Endodermal cell (in vitro differentiated cells): ENCODE data around the gene MFAP4. TPM values are rescaled to one million over a fixed set of nuclear protein-coding genes. Genes with fewer than 3 reads are reported as not detected.

Experiments
- DNase-seq: peaks from one replicate; pipeline ENCODE4 v3.0.0-alpha.2; 2017
- H3K27ac ChIP-seq: 2 replicates; pipeline ENCODE4 v1.5.1; 2013; ENCODE audit warnings: mild to moderate bottlenecking, low read depth, low read length, moderate library complexity
- H3K27me3 ChIP-seq: 2 replicates; pipeline ENCODE4 v1.6.1; 2013; ENCODE audit warnings: mild to moderate bottlenecking, low read length, moderate library complexity; ENCODE audit not compliant: insufficient read depth, control insufficient read depth, poor library complexity, severe bottlenecking
- H3K36me3 ChIP-seq: 2 replicates; pipeline ENCODE4 v1.7.0; 2013; ENCODE audit warnings: mild to moderate bottlenecking, low read length, moderate library complexity; ENCODE audit not compliant: control insufficient read depth, insufficient read depth
- H3K4me1 ChIP-seq: one replicate; pipeline ENCODE4 v1.7.0; 2013; ENCODE audit warnings: low read length; ENCODE audit not compliant: control insufficient read depth, insufficient read depth
- H3K4me3 ChIP-seq: 2 replicates; pipeline ENCODE4 v1.5.1; 2013; ENCODE audit warnings: mild to moderate bottlenecking, low read length, moderate library complexity
- H3K9ac ChIP-seq: 2 replicates; pipeline ENCODE4 v1.6.1; 2013; ENCODE audit warnings: mild to moderate bottlenecking, low read length, moderate library complexity; ENCODE audit not compliant: poor library complexity, severe bottlenecking; ENCODE audit errors: extremely low read depth
- H3K9me3 ChIP-seq: 2 replicates; pipeline ENCODE4 v1.6.1; 2013; ENCODE audit warnings: mild to moderate bottlenecking, low read length, moderate library complexity; ENCODE audit not compliant: control insufficient read depth
- H3K27ac Mint-ChIP-seq: 2 replicates; pipeline ENCODE4 v1.8.0; 2020; ENCODE audit warnings: mixed read lengths
- H3K27me3 Mint-ChIP-seq: 2 replicates; pipeline ENCODE4 v1.8.0; 2021; ENCODE audit warnings: mild to moderate bottlenecking, mixed read lengths; ENCODE audit not compliant: insufficient read depth
- H3K36me3 Mint-ChIP-seq: 2 replicates; pipeline ENCODE4 v1.8.0; 2020; ENCODE audit warnings: low read depth, mixed read lengths
- H3K4me1 Mint-ChIP-seq: 2 replicates; pipeline ENCODE4 v1.8.0; 2020; ENCODE audit warnings: mixed read lengths
- H3K4me3 Mint-ChIP-seq: 2 replicates; pipeline ENCODE4 v1.8.0; 2020; ENCODE audit warnings: mild to moderate bottlenecking, moderate library complexity, mixed read lengths
- H3K9me3 Mint-ChIP-seq: 2 replicates; pipeline ENCODE4 v1.8.0; 2020; ENCODE audit warnings: mild to moderate bottlenecking, mixed read lengths
- WGBS, 2 experiments: methylation state at CpG; one replicate each; pipeline versions ENCODE4 v1.1.5 to v1.1.7; 2013; ENCODE audit warnings: missing lambda C conversion rate in 2 of 2, mixed read lengths in 1 of 2; ENCODE audit not compliant: insufficient coverage in 1 of 2, insufficient read length in 1 of 2; 5-methylcytosine and 5-hydroxymethylcytosine counted together
- total RNA-seq, 2 donors: library from RNA; stranded (reverse); fragmentation: NEBNext Ultra II Directional in 1 of 2; extraction: Animal tissue kit (Norgen Biotek cat#: 25700) in 1 of 2; gene quantifications; 2 replicates in 1 of 2; 3 replicates in 1 of 2; pipeline ENCODE4 v1.2.1, GENCODE V29; 2021
- TF ChIP-seq, protein P1 (sequence below): fragments of 200-600 bp; sonication (generic); conservative IDR thresholded peaks from 2 replicates; pipeline ENCODE4 v1.5.0; 2021; ENCODE audit warnings: antibody characterized with exemption, mild to moderate bottlenecking

Gene MFAP4
- total RNA-seq, 2 donors from 2014 or later, result 11.1 to 36.8 TPM

DNA sequence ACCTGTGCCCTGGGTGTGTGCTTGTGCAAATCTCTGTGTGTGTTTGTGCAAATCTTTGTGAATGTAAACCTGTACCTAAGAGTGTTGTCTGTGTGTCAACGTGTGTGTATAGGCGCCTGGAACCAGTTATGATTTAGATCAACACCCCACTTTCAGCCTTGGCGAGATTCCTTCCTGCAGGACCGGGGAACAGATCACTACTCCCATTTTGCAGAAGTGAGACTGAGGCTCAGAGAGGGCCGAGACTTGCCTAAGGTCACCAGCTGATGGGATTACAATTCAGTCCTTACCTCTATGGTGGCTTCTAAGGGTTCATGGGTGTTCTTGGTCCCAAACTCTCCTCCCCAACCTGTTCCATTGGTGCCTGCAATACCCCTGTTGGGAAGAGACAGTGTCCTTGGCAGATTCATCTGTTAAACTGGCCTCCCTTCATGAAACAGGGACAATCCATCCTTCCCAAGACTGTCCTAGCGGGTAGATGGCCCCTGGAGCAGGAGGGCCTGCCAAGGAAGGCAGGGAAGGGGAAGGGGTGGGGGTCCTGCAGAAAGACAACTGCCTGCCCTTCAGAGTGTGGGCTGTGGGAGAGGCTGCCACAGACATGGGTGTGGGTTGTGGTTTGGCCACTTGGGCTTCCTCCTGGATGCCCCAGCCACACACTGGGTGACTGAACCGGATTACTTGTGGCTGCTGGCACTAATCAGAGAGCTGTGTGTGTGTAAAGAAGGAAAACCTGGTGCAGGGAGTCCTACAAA is 15.6 kb downstream of the MFAP4 start:
- Mint-ChIP-seq H3K36me3 (peaks cover 12% of the 10 kb centered on the region), H3K27me3 (no peaks in the 10 kb centered on the region), H3K4me1 (no peaks in the 10 kb centered on the region), H3K4me3 (no peak overlapping the region), H3K9me3 (no peaks in the 10 kb centered on the region), H3K27ac (peak overlapping the region; percentile 70)
- Histone ChIP-seq H3K9ac (no peak overlapping the region), H3K27ac (no peak overlapping the region), H3K27me3 (no peaks in the 10 kb centered on the region), H3K9me3 (no peaks in the 10 kb centered on the region), H3K36me3 (peaks cover 9% of the 10 kb centered on the region), H3K4me1 (no peaks in the 10 kb centered on the region), H3K4me3 (no peak overlapping the region)
- peak; percentile 36 for DNase-seq
- WGBS, 2 experiments, result 92% methylated on average over 4 to 7 of the region's 7 CpGs
- TF ChIP-seq, protein P1, sequence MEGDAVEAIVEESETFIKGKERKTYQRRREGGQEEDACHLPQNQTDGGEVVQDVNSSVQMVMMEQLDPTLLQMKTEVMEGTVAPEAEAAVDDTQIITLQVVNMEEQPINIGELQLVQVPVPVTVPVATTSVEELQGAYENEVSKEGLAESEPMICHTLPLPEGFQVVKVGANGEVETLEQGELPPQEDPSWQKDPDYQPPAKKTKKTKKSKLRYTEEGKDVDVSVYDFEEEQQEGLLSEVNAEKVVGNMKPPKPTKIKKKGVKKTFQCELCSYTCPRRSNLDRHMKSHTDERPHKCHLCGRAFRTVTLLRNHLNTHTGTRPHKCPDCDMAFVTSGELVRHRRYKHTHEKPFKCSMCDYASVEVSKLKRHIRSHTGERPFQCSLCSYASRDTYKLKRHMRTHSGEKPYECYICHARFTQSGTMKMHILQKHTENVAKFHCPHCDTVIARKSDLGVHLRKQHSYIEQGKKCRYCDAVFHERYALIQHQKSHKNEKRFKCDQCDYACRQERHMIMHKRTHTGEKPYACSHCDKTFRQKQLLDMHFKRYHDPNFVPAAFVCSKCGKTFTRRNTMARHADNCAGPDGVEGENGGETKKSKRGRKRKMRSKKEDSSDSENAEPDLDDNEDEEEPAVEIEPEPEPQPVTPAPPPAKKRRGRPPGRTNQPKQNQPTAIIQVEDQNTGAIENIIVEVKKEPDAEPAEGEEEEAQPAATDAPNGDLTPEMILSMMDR, result no peak

- TF ChIP-seq, protein P1, result no peak
- 87 to 93% methylated on average over 6 to 7 of the region's 7 CpGs for WGBS, 2 experiments
- Histone ChIP-seq H3K27me3 (no peaks in the 10 kb centered on the region), H3K9ac (no peak overlapping the region), H3K9me3 (no peaks in the 10 kb centered on the region), H3K36me3 (peaks cover 9% of the 10 kb centered on the region), H3K27ac (no peak overlapping the region), H3K4me3 (no peak overlapping the region), H3K4me1 (no peaks in the 10 kb centered on the region)
- Mint-ChIP-seq H3K9me3 (no peaks in the 10 kb centered on the region), H3K4me3 (no peak overlapping the region), H3K36me3 (peaks cover 12% of the 10 kb centered on the region), H3K27ac (no peak overlapping the region), H3K4me1 (no peaks in the 10 kb centered on the region), H3K27me3 (no peaks in the 10 kb centered on the region)
- peak; percentile 46 for DNase-seq
Observed at GRCh38 chr17:19370493-19370960, 16.5 kb downstream of the MFAP4 start.

DNA sequence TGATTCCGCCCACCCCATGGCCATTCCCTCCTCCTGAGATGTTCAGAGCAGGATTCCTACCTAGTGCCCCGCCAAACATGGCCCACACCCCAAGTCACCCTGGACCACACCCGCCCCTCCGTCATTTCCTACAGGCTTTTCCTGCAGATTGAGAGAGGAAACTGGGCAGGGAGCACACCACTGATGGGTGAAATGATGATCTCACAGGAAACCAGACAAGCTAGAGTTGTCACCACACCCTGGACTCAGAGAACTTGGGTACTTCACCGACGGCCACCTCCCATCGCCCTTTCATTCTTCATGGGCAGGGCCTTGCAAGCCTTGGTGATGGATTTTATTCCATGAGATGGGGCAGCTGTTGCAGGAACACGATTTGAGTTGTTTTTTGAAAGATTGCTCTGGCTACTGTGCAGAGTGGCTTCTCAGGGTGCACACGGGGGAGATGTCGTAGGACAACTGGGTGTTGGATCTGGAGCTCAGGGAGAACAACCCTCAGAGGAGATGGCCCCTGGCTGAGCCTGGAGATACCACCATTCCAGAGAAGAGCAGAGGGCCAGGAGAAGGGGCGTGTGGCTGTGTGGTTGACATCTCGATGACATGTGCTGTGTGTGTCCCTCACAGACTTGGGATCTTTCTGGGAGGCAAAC is 17.0 kb downstream of the MFAP4 start:
- no peak overlapping the region for H3K4me3 ChIP-seq
- H3K9ac ChIP-seq, result no peak overlapping the region
- 95% methylated on average over 9 to 12 of the region's 12 CpGs for WGBS, 2 experiments
- Mint-ChIP-seq H3K27me3 (no peaks in the 10 kb centered on the region), H3K9me3 (no peaks in the 10 kb centered on the region), H3K4me3 (no peak overlapping the region), H3K27ac (no peak overlapping the region), H3K4me1 (no peaks in the 10 kb centered on the region), H3K36me3 (peaks cover 12% of the 10 kb centered on the region)
- no peaks in the 10 kb centered on the region for H3K9me3 ChIP-seq
- no peaks in the 10 kb centered on the region for H3K27me3 ChIP-seq
- H3K27ac ChIP-seq, result no peak overlapping the region
- TF ChIP-seq, protein P1, result no peak
- H3K4me1 ChIP-seq, result no peaks in the 10 kb centered on the region
- H3K36me3 ChIP-seq, result peaks cover 9% of the 10 kb centered on the region
- peak; percentile 38 for DNase-seq
